Neural progenitor cell (in vitro differentiated cells): Measurements from ENCODE around the gene PLXNB2. TPM values are rescaled to one million over a fixed set of nuclear protein-coding genes. Genes with fewer than 3 reads are reported as not detected.
A peak's percentile ranks its signal among the peaks of the same experiment; 100 is the strongest.

ENCODE experiments used
- DNase-seq: peaks from one replicate; pipeline ENCODE4 v3.0.0-alpha.2; 2016; ENCODE audit warnings: low spot score
- H2AFZ ChIP-seq: fragments of 200-600 bp; sonication (generic); replicated peaks from 2 replicates; pipeline ENCODE4 v1.6.1; 2016; ENCODE audit warnings: antibody characterized with exemption
- H3F3A ChIP-seq: fragments of 200-600 bp; sonication (generic); 2 replicates; pipeline ENCODE4 v1.6.1; 2016; ENCODE audit warnings: antibody characterized with exemption, low read depth
- H3K27ac ChIP-seq: fragments of 200-600 bp; sonication (generic); 2 replicates; pipeline ENCODE4 v1.5.1; 2016; ENCODE audit warnings: mild to moderate bottlenecking
- H3K27me3 ChIP-seq: fragments of 200-600 bp; sonication (generic); 2 replicates; pipeline ENCODE4 v1.6.1; 2016; ENCODE audit warnings: mild to moderate bottlenecking, moderate library complexity
- H3K36me3 ChIP-seq: fragments of 200-600 bp; sonication (generic); 2 replicates; pipeline ENCODE4 v1.5.1; 2016
- H3K4me1 ChIP-seq: fragments of 200-600 bp; sonication (generic); 2 replicates; pipeline ENCODE4 v1.6.1; 2016; ENCODE audit warnings: mixed run types
- H3K4me2 ChIP-seq: fragments of 200-600 bp; sonication (generic); 2 replicates; pipeline ENCODE4 v1.6.1; 2016
- H3K4me3 ChIP-seq: fragments of 200-600 bp; sonication (generic); 2 replicates; pipeline ENCODE4 v1.5.1; 2016
- H3K79me2 ChIP-seq: fragments of 200-600 bp; sonication (generic); 2 replicates; pipeline ENCODE4 v1.6.1; 2016; ENCODE audit warnings: low read depth
- H3K9ac ChIP-seq: fragments of 200-600 bp; sonication (generic); 2 replicates; pipeline ENCODE4 v1.6.1; 2016
- H3K9me3 ChIP-seq: fragments of 200-600 bp; sonication (generic); 2 replicates; pipeline ENCODE4 v1.5.1; 2016; ENCODE audit warnings: low read depth
- H4K20me1 ChIP-seq: fragments of 200-600 bp; sonication (generic); 2 replicates; pipeline ENCODE4 v1.6.1; 2016; ENCODE audit warnings: low read depth
- H3K27ac Mint-ChIP-seq: 3 replicates; pipeline ENCODE4 v1.8.0; 2021; ENCODE audit warnings: mixed read lengths
- H3K27me3 Mint-ChIP-seq: 2 replicates; pipeline ENCODE4 v1.8.0; 2022; ENCODE audit warnings: low read depth, mild to moderate bottlenecking, inconsistent platforms, moderate library complexity, mixed read lengths; ENCODE audit not compliant: insufficient read depth
- H3K36me3 Mint-ChIP-seq: 3 replicates; pipeline ENCODE4 v1.8.0; 2021; ENCODE audit warnings: mixed read lengths
- H3K4me1 Mint-ChIP-seq: 3 replicates; pipeline ENCODE4 v1.8.0; 2021; ENCODE audit warnings: mixed read lengths
- H3K4me3 Mint-ChIP-seq: 3 replicates; pipeline ENCODE4 v1.8.0; 2021; ENCODE audit warnings: mild to moderate bottlenecking, moderate library complexity, mixed read lengths
- H3K9me3 Mint-ChIP-seq: 3 replicates; pipeline ENCODE4 v1.8.0; 2020; ENCODE audit warnings: mixed read lengths
- CTCF ChIP-seq: fragments of 200-600 bp; sonication (generic); IDR thresholded peaks from 2 replicates; pipeline ENCODE4 v1.5.1; 2017; ENCODE audit warnings: antibody characterized with exemption, mild to moderate bottlenecking
- EZH2 ChIP-seq: fragments of 200-600 bp; sonication (generic); IDR thresholded peaks from 2 replicates; pipeline ENCODE4 v1.6.1; 2017; ENCODE audit warnings: antibody characterized with exemption, mild to moderate bottlenecking, moderate library complexity
- EZH2phosphoT487 ChIP-seq: fragments of 200-600 bp; sonication (generic); IDR thresholded peaks from 2 replicates; pipeline ENCODE4 v1.6.1; 2017; ENCODE audit warnings: antibody characterized with exemption
- total RNA-seq: library from RNA; depleted of rRNA; stranded (reverse); fragments of >200 nt; gene quantifications from 2 replicates; pipeline ENCODE4 v1.2.3, GENCODE V29; 2015; ENCODE audit warnings: low replicate concordance

Gene PLXNB2
- total RNA-seq, 1 donor from 2014 or later, result 32.4 TPM

- peak overlapping the region; percentile 87 for H3K27ac ChIP-seq
- no peak for TF ChIP-seq EZH2phosphoT487
- TF ChIP-seq EZH2, result no peak
- TF ChIP-seq CTCF, result no peak
- peaks cover 67% of the 10 kb centered on the region for H3K79me2 ChIP-seq
- H3K9ac ChIP-seq, result peak overlapping the region; percentile 2
- peak overlapping the region; percentile 73 for H3K4me2 ChIP-seq
- H3K36me3 ChIP-seq, result no peaks in the 10 kb centered on the region
- no peak overlapping the region for H3K27ac Mint-ChIP-seq
- H3K9me3 Mint-ChIP-seq, result no peaks in the 10 kb centered on the region
- H3K27me3 ChIP-seq, result no peaks in the 10 kb centered on the region
- peaks cover 7% of the 10 kb centered on the region for H3K27me3 Mint-ChIP-seq
- DNase-seq, result peak; percentile 94
- no peak overlapping the region for H3K4me3 Mint-ChIP-seq
- H3K4me1 ChIP-seq, result peaks cover 24% of the 10 kb centered on the region
- no peak overlapping the region for H2AFZ ChIP-seq
- peak overlapping the region; percentile 27 for H3K4me3 ChIP-seq
- H3K4me1 Mint-ChIP-seq, result peaks cover 30% of the 10 kb centered on the region
- peaks cover 92% of the 10 kb centered on the region for H4K20me1 ChIP-seq
- peaks cover 17% of the 10 kb centered on the region for H3F3A ChIP-seq
- peaks cover 2% of the 10 kb centered on the region for H3K36me3 Mint-ChIP-seq
- no peaks in the 10 kb centered on the region for H3K9me3 ChIP-seq
These were observed 13.8 kb downstream of the PLXNB2 start for GRCh38 chr22:50293441-50294318.

- Histone ChIP-seq H3K27me3 (no peaks in the 10 kb centered on the region), H4K20me1 (peaks cover 87% of the 10 kb centered on the region), H3K4me1 (peaks cover 23% of the 10 kb centered on the region), H3K9me3 (no peaks in the 10 kb centered on the region), H3F3A (peaks cover 17% of the 10 kb centered on the region), H3K27ac (peak overlapping the region; percentile 24), H3K4me2 (peak overlapping the region; percentile 73), H2AFZ (no peak overlapping the region), H3K36me3 (no peaks in the 10 kb centered on the region), H3K9ac (peak overlapping the region; percentile 2), H3K4me3 (peak overlapping the region; percentile 27), H3K79me2 (peaks cover 59% of the 10 kb centered on the region)
- Mint-ChIP-seq H3K27ac (peak overlapping the region; percentile 53), H3K4me1 (peaks cover 25% of the 10 kb centered on the region), H3K4me3 (peak overlapping the region; percentile 70), H3K27me3 (peaks cover 5% of the 10 kb centered on the region), H3K9me3 (no peaks in the 10 kb centered on the region), H3K36me3 (peaks cover 3% of the 10 kb centered on the region)
- TF ChIP-seq CTCF, result no peak
- TF ChIP-seq EZH2, result no peak
- no peak for TF ChIP-seq EZH2phosphoT487
- DNase-seq, result no peak
These were observed 14.6 kb downstream of the PLXNB2 start for GRCh38 chr22:50292643-50293440.

GRCh38 chr22:50289942-50290630, 17.4 kb downstream of the PLXNB2 start:
- Mint-ChIP-seq H3K4me3 (no peak overlapping the region), H3K4me1 (peaks cover 14% of the 10 kb centered on the region), H3K9me3 (no peaks in the 10 kb centered on the region), H3K27me3 (peaks cover 3% of the 10 kb centered on the region), H3K27ac (no peak overlapping the region), H3K36me3 (peaks cover 2% of the 10 kb centered on the region)
- Histone ChIP-seq H3F3A (peaks cover 12% of the 10 kb centered on the region), H3K27ac (no peak overlapping the region), H3K4me3 (no peak overlapping the region), H2AFZ (no peak overlapping the region), H3K27me3 (no peaks in the 10 kb centered on the region), H4K20me1 (peaks cover 72% of the 10 kb centered on the region), H3K9me3 (no peaks in the 10 kb centered on the region), H3K36me3 (no peaks in the 10 kb centered on the region), H3K4me1 (peaks cover 23% of the 10 kb centered on the region), H3K79me2 (peaks cover 34% of the 10 kb centered on the region), H3K4me2 (no peak overlapping the region), H3K9ac (no peak overlapping the region)
- TF ChIP-seq EZH2, result no peak
- TF ChIP-seq EZH2phosphoT487, result no peak
- no peak for TF ChIP-seq CTCF
- DNase-seq, result no peak
